VCaP (cell line): ENCODE measurements around the gene HIVEP3.

Experiments used
- H3K27ac ChIP-seq: fragments of 450-650 bp; 2 replicates; pipeline ENCODE4 v1.5.1; 2017
- CTCF ChIP-seq: fragments of 450-650 bp; conservative IDR thresholded peaks from 2 replicates; pipeline ENCODE4 v1.5.1; 2017; ENCODE audit warnings: mild to moderate bottlenecking, moderate library complexity

The HIVEP3 gene

GRCh38 chr1:41719128-41719527 is 199.6 kb downstream of the HIVEP3 start:
- no peak for TF ChIP-seq CTCF
- no peak overlapping the region for H3K27ac ChIP-seq

- TF ChIP-seq CTCF = no peak
- no peak overlapping the region for H3K27ac ChIP-seq
These were observed 200.2 kb downstream of the HIVEP3 start for GRCh38 chr1:41718497-41718896.

- no peak for TF ChIP-seq CTCF
- H3K27ac ChIP-seq = no peak overlapping the region
These were observed 202.3 kb downstream of the HIVEP3 start for GRCh38 chr1:41716188-41717130.

- H3K27ac ChIP-seq = no peak overlapping the region
- TF ChIP-seq CTCF = no peak
These were observed 203.2 kb downstream of the HIVEP3 start for GRCh38 chr1:41715441-41716095.

- no peak for TF ChIP-seq CTCF
- no peak overlapping the region for H3K27ac ChIP-seq
These were observed 203.9 kb downstream of the HIVEP3 start for GRCh38 chr1:41714638-41715389.

GRCh38 chr1:41713557-41714327 is 205.0 kb downstream of the HIVEP3 start:
- H3K27ac ChIP-seq = no peak overlapping the region
- TF ChIP-seq CTCF = no peak
